GM20000 (cell line): ENCODE data around the gene USH2A.

ENCODE experiments used
- DNase-seq: peaks from one replicate; pipeline ENCODE4 v3.0.0; 2012; ENCODE audit warnings: low spot score
- TF ChIP-seq, protein P1 (sequence below): IDR thresholded peaks from 2 replicates; pipeline ENCODE4 v1.5.1; 2012; ENCODE audit warnings: mild to moderate bottlenecking, control low read depth; ENCODE audit errors: extremely low read depth, missing control alignments

USH2A gene

DNA sequence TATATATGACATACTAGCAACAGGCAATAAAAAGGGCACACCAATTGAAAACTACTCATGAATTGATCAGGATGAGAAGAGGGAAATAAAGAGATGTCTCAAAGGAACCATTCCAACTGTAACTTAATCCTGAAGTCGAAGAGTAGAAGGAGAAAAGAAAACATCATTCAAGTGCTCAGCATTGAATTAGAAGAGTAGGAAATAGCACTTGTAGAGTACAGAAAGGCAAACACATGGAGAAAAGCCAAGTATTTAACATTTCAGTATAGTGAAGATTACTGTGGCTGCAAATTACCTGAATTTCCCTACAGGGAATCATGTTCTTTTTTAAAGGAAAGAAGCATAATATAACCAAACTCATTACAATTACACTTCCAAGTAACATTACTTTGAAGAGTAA, 651.1 kb downstream of the USH2A start:
- no peak for DNase-seq

GRCh38 chr1:215768303-215768702, 654.9 kb downstream of the USH2A start:
- TF ChIP-seq, protein P1, sequence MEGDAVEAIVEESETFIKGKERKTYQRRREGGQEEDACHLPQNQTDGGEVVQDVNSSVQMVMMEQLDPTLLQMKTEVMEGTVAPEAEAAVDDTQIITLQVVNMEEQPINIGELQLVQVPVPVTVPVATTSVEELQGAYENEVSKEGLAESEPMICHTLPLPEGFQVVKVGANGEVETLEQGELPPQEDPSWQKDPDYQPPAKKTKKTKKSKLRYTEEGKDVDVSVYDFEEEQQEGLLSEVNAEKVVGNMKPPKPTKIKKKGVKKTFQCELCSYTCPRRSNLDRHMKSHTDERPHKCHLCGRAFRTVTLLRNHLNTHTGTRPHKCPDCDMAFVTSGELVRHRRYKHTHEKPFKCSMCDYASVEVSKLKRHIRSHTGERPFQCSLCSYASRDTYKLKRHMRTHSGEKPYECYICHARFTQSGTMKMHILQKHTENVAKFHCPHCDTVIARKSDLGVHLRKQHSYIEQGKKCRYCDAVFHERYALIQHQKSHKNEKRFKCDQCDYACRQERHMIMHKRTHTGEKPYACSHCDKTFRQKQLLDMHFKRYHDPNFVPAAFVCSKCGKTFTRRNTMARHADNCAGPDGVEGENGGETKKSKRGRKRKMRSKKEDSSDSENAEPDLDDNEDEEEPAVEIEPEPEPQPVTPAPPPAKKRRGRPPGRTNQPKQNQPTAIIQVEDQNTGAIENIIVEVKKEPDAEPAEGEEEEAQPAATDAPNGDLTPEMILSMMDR = no peak
- no peak for DNase-seq

More for the DNA sequence above, 651.1 kb downstream of the USH2A start:
- TF ChIP-seq, protein P1 = no peak

DNA sequence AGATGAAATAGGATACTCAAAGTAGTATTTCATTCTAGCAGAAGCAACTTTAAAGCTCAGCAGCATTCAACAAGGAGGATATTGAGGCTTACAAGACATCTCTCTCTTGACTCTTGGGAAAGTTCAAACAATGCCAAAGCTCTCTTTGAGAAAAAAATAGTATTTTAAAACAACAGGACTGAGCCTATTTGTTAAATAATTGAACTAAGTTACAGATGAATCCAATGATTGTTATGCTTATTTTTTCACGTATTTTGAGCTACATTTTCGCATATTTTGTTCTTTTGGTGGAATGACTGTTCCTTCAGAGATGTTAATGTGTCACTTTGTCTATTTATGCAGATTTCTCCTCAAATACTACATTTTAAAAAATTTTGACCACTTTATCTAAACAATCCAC, 655.5 kb downstream of the USH2A start:
- no peak for DNase-seq
- TF ChIP-seq, protein P1 = no peak

DNA sequence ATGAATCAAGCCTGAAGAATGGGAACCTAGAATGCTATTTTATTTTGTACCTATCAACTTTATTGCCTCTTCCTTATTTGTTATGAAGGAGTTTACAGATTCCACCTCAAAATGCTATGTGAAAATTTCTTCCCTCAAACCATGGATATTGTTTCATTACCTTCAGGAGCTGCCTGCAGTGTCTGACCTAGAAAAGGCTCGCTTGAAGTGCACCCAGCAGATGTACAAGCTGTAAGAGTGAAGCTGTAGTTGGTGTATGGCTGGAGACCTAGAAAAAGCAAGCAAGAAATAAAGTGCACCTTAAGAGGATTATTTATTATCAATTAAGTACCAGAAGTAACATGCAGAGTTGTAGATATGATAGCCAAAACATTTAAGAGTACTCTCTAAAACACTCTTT, 656.7 kb downstream of the USH2A start:
- TF ChIP-seq, protein P1 = no peak
- DNase-seq = no peak

DNA sequence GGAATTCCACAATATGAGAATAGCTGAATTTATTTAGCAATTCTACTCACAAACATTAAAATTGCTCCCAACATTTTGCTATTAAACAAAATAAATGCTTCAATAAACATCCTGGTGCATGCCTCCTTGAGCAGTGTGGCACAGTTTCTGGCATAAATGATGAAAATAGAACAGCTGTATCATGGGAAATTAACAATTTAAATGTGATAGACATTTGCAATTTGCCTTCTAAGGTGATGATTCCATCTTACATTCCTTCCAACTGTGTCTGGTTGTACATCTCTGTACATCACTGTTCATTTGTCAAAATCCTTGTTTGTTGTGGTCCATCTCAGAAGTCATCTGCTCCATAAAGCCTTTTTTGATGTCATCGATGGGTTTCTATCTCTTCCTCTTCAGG, 657.4 kb downstream of the USH2A start:
- TF ChIP-seq, protein P1 = no peak
- DNase-seq = no peak

DNA sequence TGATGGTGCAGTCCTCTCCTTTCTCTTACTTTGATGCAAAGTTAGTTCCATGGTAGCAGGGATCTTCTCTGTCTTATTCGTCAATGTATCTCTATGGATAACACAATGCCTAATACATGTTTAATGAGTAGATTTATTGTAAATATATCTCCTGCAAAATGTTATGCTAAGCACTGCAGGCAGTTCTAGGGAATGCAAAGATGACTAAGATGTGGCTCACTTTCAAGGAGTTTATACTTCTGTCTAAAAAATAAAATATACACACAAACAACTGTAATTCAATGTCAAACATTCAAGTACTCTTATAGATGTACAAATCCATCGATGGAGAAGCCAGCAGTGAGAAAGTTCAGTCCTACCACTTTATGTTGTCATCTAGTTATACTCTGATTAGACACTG, 661.8 kb downstream of the USH2A start:
- TF ChIP-seq, protein P1 = no peak
- DNase-seq = no peak

DNA sequence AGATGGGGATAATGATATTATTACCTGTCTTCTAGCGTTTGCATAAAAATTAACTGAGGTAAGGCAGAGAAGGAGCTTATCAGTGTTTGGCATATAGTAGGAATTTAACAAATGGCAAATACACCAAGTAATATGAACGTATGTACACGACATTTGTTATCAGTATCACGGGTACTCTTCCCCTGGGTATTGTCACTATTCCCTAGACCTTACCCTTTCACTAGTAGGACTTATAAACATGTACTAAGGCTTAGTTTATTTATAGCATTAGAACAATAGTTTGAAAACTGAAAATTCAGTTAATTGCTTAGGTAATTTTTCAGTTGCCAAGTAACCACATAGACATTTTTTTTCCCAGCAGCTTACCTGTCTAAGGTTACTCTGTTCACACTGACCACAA, 669.1 kb downstream of the USH2A start:
- DNase-seq = no peak
- TF ChIP-seq, protein P1 = no peak
